H1 (cell line): ENCODE measurements around the gene GLRA1. TPM values are rescaled to one million over a fixed set of nuclear protein-coding genes. Genes with fewer than 3 reads are reported as not detected.

Experiments
- CTCF ChIA-PET: fragments of 300-600 bp; sonication (Branson Sonifier 250); formaldehyde crosslinking; loops from one replicate; lab custom pipeline; 2021; ENCODE audit not compliant: partially characterized antibody; lab: Charles Lee
- POLR2A ChIA-PET: fragments of 300-600 bp; sonication (Branson Sonifier 250); formaldehyde crosslinking; loops from one replicate; lab custom pipeline; 2021; ENCODE audit warnings: inconsistent platforms; ENCODE audit not compliant: partially characterized antibody; lab: Charles Lee
- DNase-seq, 2 experiments: peaks; one replicate each; pipeline versions ENCODE4 v3.0.0 to v3.0.0-alpha.2; 2010 to 2022; ENCODE audit warnings: low spot score in 2 of 2, low read depth in 1 of 2, mixed read lengths in 1 of 2
- FAIRE-seq: peaks from 2 replicates; lab custom pipeline; 2011; peaks lifted over from hg19 to GRCh38; lab: Jason Lieb, UNC
- H2AFZ ChIP-seq: 2 replicates; pipeline ENCODE4 v1.8.1; 2012; ENCODE audit warnings: low read length, inconsistent platforms
- H2AK5ac ChIP-seq: 2 replicates; pipeline ENCODE4 v1.6.1; 2013; ENCODE audit warnings: low read depth, low read length
- H2BK120ac ChIP-seq: replicated peaks from 2 replicates; pipeline ENCODE3; 2013; ENCODE audit warnings: low read depth, low read length, inconsistent platforms
- H2BK12ac ChIP-seq: 2 replicates; pipeline ENCODE4 v1.6.1; 2013; ENCODE audit warnings: low read depth, low read length
- H2BK15ac ChIP-seq: 2 replicates; pipeline ENCODE4 v1.6.1; 2013; ENCODE audit warnings: low read length
- H2BK20ac ChIP-seq: 2 replicates; pipeline ENCODE4 v1.6.1; 2013; ENCODE audit warnings: low read length
- H2BK5ac ChIP-seq: 2 replicates; pipeline ENCODE4 v1.6.1; 2013; ENCODE audit warnings: low read depth, low read length
- H3K14ac ChIP-seq: 2 replicates; pipeline ENCODE4 v1.6.1; 2013; ENCODE audit warnings: inconsistent platforms; ENCODE audit not compliant: insufficient read length
- H3K18ac ChIP-seq: 2 replicates; pipeline ENCODE4 v1.6.1; 2013; ENCODE audit warnings: low read length; ENCODE audit errors: extremely low read depth
- H3K23ac ChIP-seq: 2 replicates; pipeline ENCODE4 v1.6.1; 2013; ENCODE audit warnings: inconsistent platforms; ENCODE audit not compliant: insufficient read length
- H3K23me2 ChIP-seq: 2 replicates; pipeline ENCODE4 v1.6.1; 2013; ENCODE audit warnings: low read depth, low read length
- H3K27ac ChIP-seq: 2 replicates; pipeline ENCODE4 v1.6.1; 2011; ENCODE audit warnings: low read depth, low read length, inconsistent platforms
- H3K27me3 ChIP-seq, 4 experiments: replicated peaks in 1 of 4; 1 replicate in 1 of 4; 2 replicates in 3 of 4; pipeline versions ENCODE4 v1.6.1 to v1.8.1; 2011 to 2013; ENCODE audit warnings: low read length in 3 of 4, mild to moderate bottlenecking in 3 of 4, inconsistent platforms in 2 of 4, mixed read lengths in 2 of 4, moderate library complexity in 1 of 4; ENCODE audit not compliant: control insufficient read depth in 3 of 4, insufficient read depth in 3 of 4; ENCODE audit errors: extremely low read depth in 1 of 4
- H3K36me3 ChIP-seq, 4 experiments: 2 replicates each; pipeline versions ENCODE4 v1.6.1 to v1.8.1; 2011 to 2013; ENCODE audit warnings: mild to moderate bottlenecking in 4 of 4, low read length in 3 of 4, moderate library complexity in 2 of 4, control low read depth in 1 of 4, inconsistent platforms in 1 of 4; ENCODE audit not compliant: insufficient read depth in 4 of 4, control insufficient read depth in 2 of 4
- H3K4ac ChIP-seq: replicated peaks from 2 replicates; pipeline ENCODE3; 2013; ENCODE audit warnings: low read length, low read depth, mixed read lengths, inconsistent platforms; ENCODE audit not compliant: insufficient read length
- H3K4me1 ChIP-seq, 4 experiments: replicated peaks in 1 of 4; 1 replicate in 1 of 4; 2 replicates in 3 of 4; pipeline versions ENCODE4 v1.6.1 to v1.8.1; 2011 to 2013; ENCODE audit warnings: low read length in 3 of 4, inconsistent platforms in 2 of 4, mixed read lengths in 1 of 4; ENCODE audit not compliant: insufficient read depth in 4 of 4, control insufficient read depth in 3 of 4
- H3K4me2 ChIP-seq, 2 experiments: 2 replicates each; pipeline versions ENCODE4 v1.6.1 to v1.8.1; 2011 to 2013; ENCODE audit warnings: low read depth in 2 of 2, low read length in 2 of 2, control low read depth in 1 of 2, inconsistent platforms in 1 of 2, mild to moderate bottlenecking in 1 of 2; ENCODE audit not compliant: insufficient read depth in 1 of 2
- H3K4me3 ChIP-seq, 4 experiments: fragments of 200-600, 300-600 bp in 1 of 4; sonication (generic), shearing (Covaris generic), sonication (Bioruptor Twin) in 1 of 4; 2 replicates each; pipeline versions ENCODE4 v1.5.1 to v1.8.1; 2011 to 2016; ENCODE audit warnings: low read length in 4 of 4, low read depth in 3 of 4, control low read depth in 2 of 4, inconsistent platforms in 2 of 4, mild to moderate bottlenecking in 2 of 4, mixed read lengths in 1 of 4, moderate library complexity in 1 of 4; ENCODE audit not compliant: insufficient read depth in 2 of 4; ENCODE audit errors: extremely low read depth in 1 of 4
- H3K56ac ChIP-seq: replicated peaks from 2 replicates; pipeline ENCODE3; 2013; ENCODE audit warnings: low read depth, mild to moderate bottlenecking, mixed read lengths, low read length, inconsistent platforms; ENCODE audit not compliant: insufficient read length
- H3K79me1 ChIP-seq: 2 replicates; pipeline ENCODE4 v1.6.1; 2013; ENCODE audit warnings: low read depth, low read length, control low read depth
- H3K79me2 ChIP-seq, 2 experiments: 2 replicates each; pipeline versions ENCODE4 v1.6.1 to v1.8.1; 2012 to 2013; ENCODE audit warnings: low read length in 2 of 2, mild to moderate bottlenecking in 2 of 2, inconsistent platforms in 1 of 2; ENCODE audit not compliant: insufficient read depth in 2 of 2, control insufficient read depth in 1 of 2
- H3K9ac ChIP-seq, 4 experiments: replicated peaks in 1 of 4; 1 replicate in 1 of 4; 2 replicates in 3 of 4; pipeline versions ENCODE4 v1.6.1 to v1.8.1; 2011 to 2013; ENCODE audit warnings: low read depth in 3 of 4, low read length in 3 of 4, control low read depth in 2 of 4, mild to moderate bottlenecking in 2 of 4, moderate library complexity in 2 of 4, inconsistent platforms in 1 of 4; ENCODE audit errors: extremely low read depth in 1 of 4
- H3K9me3 ChIP-seq, 2 experiments: 2 replicates each; pipeline versions ENCODE4 v1.6.1 to v1.8.1; 2012 to 2013; ENCODE audit warnings: mild to moderate bottlenecking in 2 of 2, moderate library complexity in 2 of 2, control low read depth in 1 of 2, inconsistent platforms in 1 of 2, low read depth in 1 of 2, low read length in 1 of 2, mixed read lengths in 1 of 2; ENCODE audit not compliant: insufficient read depth in 2 of 2
- H4K20me1 ChIP-seq, 2 experiments: replicated peaks in 1 of 2; 2 replicates each; pipeline versions ENCODE3 to v1.8.1; 2011 to 2013; ENCODE audit warnings: inconsistent platforms in 2 of 2, low read length in 2 of 2, mild to moderate bottlenecking in 1 of 2; ENCODE audit not compliant: insufficient read depth in 2 of 2, control insufficient read depth in 1 of 2
- H4K5ac ChIP-seq: 2 replicates; pipeline ENCODE4 v1.6.1; 2013; ENCODE audit warnings: low read length, low read depth, mixed read lengths, inconsistent platforms; ENCODE audit not compliant: insufficient read length
- H4K8ac ChIP-seq: 2 replicates; pipeline ENCODE4 v1.8.0; 2013; ENCODE audit warnings: mild to moderate bottlenecking, moderate library complexity, low read length, inconsistent platforms; ENCODE audit not compliant: insufficient read depth; ENCODE audit errors: extremely low read depth
- H4K91ac ChIP-seq: replicated peaks from 2 replicates; pipeline ENCODE3; 2013; ENCODE audit warnings: low read length, mixed read lengths, inconsistent platforms; ENCODE audit not compliant: insufficient read length
- ASH2L ChIP-seq: fragments of 200-600, 300-600 bp; sonication (generic); IDR thresholded peaks from one replicate; pipeline ENCODE4 v1.7.1; 2017; ENCODE audit warnings: low read length
- ATF3 ChIP-seq: IDR thresholded peaks from 2 replicates; pipeline ENCODE4 v1.6.1; 2011; ENCODE audit warnings: low read depth, mild to moderate bottlenecking, low read length; ENCODE audit not compliant: insufficient read depth
- CEBPB ChIP-seq: IDR thresholded peaks from 2 replicates; pipeline ENCODE4 v1.6.1; 2012; ENCODE audit warnings: low read depth, low read length
- EGR1 ChIP-seq: IDR thresholded peaks from 2 replicates; pipeline ENCODE4 v1.6.1; 2011; ENCODE audit warnings: low read depth, low read length, borderline replicate concordance
- GABPA ChIP-seq: IDR thresholded peaks from 2 replicates; pipeline ENCODE4 v1.6.1; 2011; ENCODE audit warnings: mild to moderate bottlenecking, low read length, moderate library complexity, borderline replicate concordance; ENCODE audit not compliant: insufficient read depth
- MAFK ChIP-seq: IDR thresholded peaks from 2 replicates; pipeline ENCODE4 v1.6.1; 2012; ENCODE audit warnings: low read depth, mild to moderate bottlenecking, improper control_type of control experiment, low read length
- MAX ChIP-seq: IDR thresholded peaks from 2 replicates; pipeline ENCODE4 v1.6.1; 2012; ENCODE audit warnings: inconsistent platforms
- NRF1 ChIP-seq: IDR thresholded peaks from 2 replicates; pipeline ENCODE4 v1.6.1; 2011; ENCODE audit warnings: mild to moderate bottlenecking, low read depth, low read length, improper control_type of control experiment
- POLR2A ChIP-seq, 2 experiments: IDR thresholded peaks; 1 replicate in 1 of 2; 2 replicates in 1 of 2; pipeline ENCODE4 v1.6.1; 2011; ENCODE audit warnings: low read depth in 2 of 2, low read length in 2 of 2, mild to moderate bottlenecking in 2 of 2; ENCODE audit errors: control extremely low read depth in 1 of 2
- RAD21 ChIP-seq, 2 experiments: IDR thresholded peaks in 1 of 2; conservative IDR thresholded peaks in 1 of 2; 2 replicates each; pipeline ENCODE4 v1.6.1; 2011; ENCODE audit warnings: low read depth in 2 of 2, low read length in 2 of 2, improper control_type of control experiment in 1 of 2, inconsistent platforms in 1 of 2, mild to moderate bottlenecking in 1 of 2, moderate library complexity in 1 of 2
- RNF2 ChIP-seq: fragments of 200-900, 300-1000 bp; sonication (generic); IDR thresholded peaks from 2 replicates; pipeline ENCODE4 v1.7.1; 2016; ENCODE audit warnings: borderline replicate concordance, low read depth, mild to moderate bottlenecking, antibody characterized with exemption, low read length; ENCODE audit not compliant: poor library complexity, severe bottlenecking; ENCODE audit errors: missing control alignments
- SIRT6 ChIP-seq: IDR thresholded peaks from one replicate; pipeline ENCODE4 v1.7.1; 2012; ENCODE audit warnings: low read length, inconsistent platforms
- SP4 ChIP-seq: IDR thresholded peaks from 2 replicates; pipeline ENCODE4 v1.6.1; 2012; ENCODE audit warnings: low read length, inconsistent platforms
- SUZ12 ChIP-seq: fragments of 200-600 bp; sonication (generic); IDR thresholded peaks from 2 replicates; pipeline ENCODE4 v1.6.1; 2012; ENCODE audit warnings: mild to moderate bottlenecking, inconsistent platforms, low read length, moderate library complexity, mixed read lengths
- YY1 ChIP-seq: IDR thresholded peaks from 2 replicates; pipeline ENCODE4 v1.6.1; 2011; ENCODE audit warnings: low read depth, mild to moderate bottlenecking, low read length
- WGBS, 2 experiments: shearing (Covaris generic) in 1 of 2; methylation state at CpG; one replicate each; pipeline versions ENCODE4 v1.1.6 to v1.1.7; 2013 to 2015; ENCODE audit warnings: low lambda C conversion rate in 2 of 2, mixed read lengths in 2 of 2, inconsistent platforms in 1 of 2, low coverage in 1 of 2, missing lambda C conversion rate in 1 of 2; ENCODE audit not compliant: insufficient replicate concordance in 2 of 2, insufficient coverage in 1 of 2, insufficient read length in 1 of 2; ENCODE audit errors: extremely low coverage in 1 of 2, missing lambda C conversion rate in 1 of 2; 5-methylcytosine and 5-hydroxymethylcytosine counted together
- polyA plus RNA-seq, 7 experiments: library from polyadenylated mRNA; depleted of rRNA in 3 of 7; stranded (reverse) in 5 of 7; unstranded in 2 of 7; fragments of >200 nt in 5 of 7; fragments of 200-250 nt in 2 of 7; gene quantifications; 1 replicate in 5 of 7; 2 replicates in 1 of 7; 4 replicates in 1 of 7; pipeline versions ENCODE4 v1.2.1 to v1.2.3, GENCODE V29; 2011 to 2013; ENCODE audit warnings: missing spikeins in 2 of 7, mixed read lengths in 2 of 7
- total RNA-seq: library from RNA; stranded (reverse); fragmentation: NEBNext Ultra II Directional; extraction: Animal tissue kit (Norgen Biotek cat#: 25700); gene quantifications from 2 replicates; pipeline ENCODE4 v1.2.1, GENCODE V29; 2021

GLRA1 gene
- total and polyA plus RNA-seq, 2 of the 8 experiments (the other 6 are each of a cell fraction or from before 2014, with no cell fraction given) = not detected

DNA sequence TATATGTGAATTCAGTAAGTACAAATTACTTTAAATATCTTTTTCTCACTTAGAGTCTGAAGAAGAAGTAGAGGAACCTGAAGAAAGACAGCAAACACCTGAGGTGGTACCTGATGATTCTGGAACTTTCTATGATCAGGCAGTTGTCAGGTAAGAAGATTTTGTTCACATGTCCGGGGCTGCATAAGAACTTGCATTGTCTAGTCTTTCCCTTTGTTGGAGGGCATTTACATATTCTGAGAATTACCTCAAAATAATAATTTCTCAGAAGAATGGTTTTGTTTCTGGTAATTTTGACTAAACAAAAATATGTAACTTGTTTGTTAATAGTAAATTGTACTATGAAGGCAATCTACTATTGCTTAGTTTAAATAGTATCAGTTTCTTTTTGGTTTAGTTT, 129.2 kb downstream of the GLRA1 start:
- no peak overlapping the region for H3K4me2 ChIP-seq
- H4K20me1 ChIP-seq = peaks cover 2 to 19% of the 10 kb centered on the region in 2 experiments
- no peak overlapping the region for H2BK12ac ChIP-seq
- no peak overlapping the region for H3K18ac ChIP-seq
- H3K56ac ChIP-seq = no peak overlapping the region
- H2BK120ac ChIP-seq = no peak overlapping the region
- H3K9me3 ChIP-seq = no peaks in the 10 kb centered on the region
- H3K4me3 ChIP-seq = no peak overlapping the region
- H2AK5ac ChIP-seq = no peak overlapping the region
- H3K14ac ChIP-seq = no peak overlapping the region
- no peak overlapping the region for H3K23ac ChIP-seq
- H3K36me3 ChIP-seq = peaks cover 37 to 98% (median 82%) of the 10 kb centered on the region in 4 experiments
- no peak overlapping the region for H4K5ac ChIP-seq
- H3K4me1 ChIP-seq = no peaks in the 10 kb centered on the region
- no peak overlapping the region for H3K9ac ChIP-seq
- no peak overlapping the region for H4K91ac ChIP-seq
- 100% methylated on average over 1 of the region's 1 CpG; no CpG with 5 or more reads in 1 of the 2 experiments for WGBS, 2 experiments
- no peaks in the 10 kb centered on the region for H3K79me1 ChIP-seq
- no peak overlapping the region for H2BK5ac ChIP-seq
- H3K27me3 ChIP-seq = no peaks in the 10 kb centered on the region
- H3K4ac ChIP-seq = no peak overlapping the region
- H3K23me2 ChIP-seq = no peaks in the 10 kb centered on the region
- H2BK20ac ChIP-seq = no peak overlapping the region
- DNase-seq (no peak), FAIRE-seq (no peak)
- no peak overlapping the region for H3K27ac ChIP-seq
- peaks cover 3 to 95% of the 10 kb centered on the region in 2 experiments for H3K79me2 ChIP-seq
- ChIA-PET POLR2A (no interaction called here), CTCF (no interaction called here)
- no peak overlapping the region for H2AFZ ChIP-seq
- H2BK15ac ChIP-seq = no peak overlapping the region
- no peak overlapping the region for H4K8ac ChIP-seq
- TF ChIP-seq RNF2 (no peak), SIRT6 (no peak), RAD21 (IDR thresholded peaks at IDR 0.05 in 1 of 2, conservative IDR thresholded peaks at IDR 0.05 in 1 of 2; ENCODE audit: low read depth in 2 of 2, low read length in 2 of 2) (no peak), ATF3 (no peak), NRF1 (no peak), EGR1 (no peak), ASH2L (no peak), MAX (no peak), MAFK (no peak), GABPA (no peak), POLR2A (IDR thresholded peaks at IDR 0.05; ENCODE audit: control extremely low read depth in 1 of 2, low read depth in 2 of 2, low read length in 2 of 2) (no peak), SUZ12 (no peak), YY1 (no peak), CEBPB (no peak), SP4 (no peak)
